IMR-90 (cell line): ENCODE measurements around the gene CD300LB. TPM values are rescaled to one million over a fixed set of nuclear protein-coding genes. Genes with fewer than 3 reads are reported as not detected.
"Not testable (repeated sequence)": the region's sequence is repeated elsewhere in the genome, so short reads cannot be mapped to it uniquely, and the experiment has no call there.

Source experiments
- ATAC-seq: fragments of 200-7000 bp; cut with Tn5 transposase; 2 replicates; pipeline ENCODE4 v1.9.1; 2020; ENCODE audit warnings: low read depth, mild to moderate bottlenecking, moderate library complexity
- BruUV-seq: library from RNA; stranded (reverse); fragments of 400-500 nt; replicated peaks from 2 replicates; lab custom pipeline; 2021; lab: Mats Ljungman, UMichigan
- CTCF ChIA-PET: fragments of 300-600 bp; formaldehyde crosslinking; extraction: SDS; loops from one replicate; lab custom pipeline; 2021; ENCODE audit warnings: antibody characterized with exemption; lab: Yijun Ruan, JAX
- POLR2A ChIA-PET: fragments of 300-600 bp; sonication (Branson Sonifier 250); formaldehyde crosslinking; loops from one replicate; lab custom pipeline; 2022; ENCODE audit warnings: antibody characterized with exemption; ENCODE audit not compliant: unreplicated experiment; lab: Charles Lee
- DNase-seq: peaks from one replicate; pipeline ENCODE4 v3.0.0; 2013
- H2AFZ ChIP-seq: replicated peaks from 2 replicates; pipeline ENCODE3; 2013; ENCODE audit warnings: low read length, mild to moderate bottlenecking; ENCODE audit not compliant: poor library complexity
- H2AK5ac ChIP-seq: 2 replicates; pipeline ENCODE4 v1.6.1; 2013; ENCODE audit warnings: low read depth, low read length, inconsistent platforms
- H2AK9ac ChIP-seq: replicated peaks from 2 replicates; pipeline ENCODE3; 2013; ENCODE audit warnings: mild to moderate bottlenecking, low read depth, low read length, moderate library complexity; ENCODE audit not compliant: poor library complexity
- H2BK120ac ChIP-seq: 2 replicates; pipeline ENCODE4 v1.6.1; 2013; ENCODE audit warnings: low read depth, low read length, inconsistent platforms
- H2BK15ac ChIP-seq: 3 replicates; pipeline ENCODE4 v1.6.1; 2013; ENCODE audit warnings: low read depth, low read length, inconsistent platforms
- H2BK20ac ChIP-seq: 2 replicates; pipeline ENCODE4 v1.6.1; 2013; ENCODE audit warnings: low read depth, mild to moderate bottlenecking, inconsistent platforms, low read length, moderate library complexity
- H2BK5ac ChIP-seq: 2 replicates; pipeline ENCODE4 v1.6.1; 2013; ENCODE audit warnings: mild to moderate bottlenecking, low read depth, low read length, inconsistent platforms; ENCODE audit not compliant: poor library complexity, severe bottlenecking
- H3K14ac ChIP-seq: replicated peaks from 2 replicates; pipeline ENCODE4 v1.6.1; 2013; ENCODE audit warnings: low read depth, low read length, inconsistent platforms
- H3K18ac ChIP-seq: 2 replicates; pipeline ENCODE4 v1.6.1; 2013; ENCODE audit warnings: low read depth, low read length, control low read depth
- H3K23ac ChIP-seq: 2 replicates; pipeline ENCODE4 v1.6.1; 2013; ENCODE audit warnings: low read depth, low read length, inconsistent platforms
- H3K27ac ChIP-seq: 2 replicates; pipeline ENCODE4 v1.5.1; 2013; ENCODE audit warnings: mild to moderate bottlenecking, control low read depth, low read length; ENCODE audit not compliant: insufficient read depth
- H3K27me3 ChIP-seq: 2 replicates; pipeline ENCODE4 v1.6.1; 2013; ENCODE audit warnings: low read length; ENCODE audit not compliant: control insufficient read depth, insufficient read depth
- H3K36me3 ChIP-seq: 2 replicates; pipeline ENCODE4 v1.6.1; 2013; ENCODE audit warnings: low read length, mixed read lengths; ENCODE audit not compliant: control insufficient read depth, insufficient read depth
- H3K4ac ChIP-seq: 2 replicates; pipeline ENCODE4 v1.6.1; 2013; ENCODE audit warnings: low read depth, low read length, inconsistent platforms
- H3K4me1 ChIP-seq: 2 replicates; pipeline ENCODE4 v1.6.1; 2013; ENCODE audit warnings: low read length, mixed read lengths; ENCODE audit not compliant: control insufficient read depth, insufficient read depth
- H3K4me2 ChIP-seq: 2 replicates; pipeline ENCODE4 v1.6.1; 2013; ENCODE audit warnings: low read depth, mild to moderate bottlenecking, control low read depth, low read length, moderate library complexity
- H3K4me3 ChIP-seq: 2 replicates; pipeline ENCODE4 v1.5.1; 2013; ENCODE audit warnings: low read depth, mild to moderate bottlenecking, control low read depth, low read length, moderate library complexity; ENCODE audit not compliant: insufficient read depth
- H3K56ac ChIP-seq: 2 replicates; pipeline ENCODE4 v1.6.1; 2013; ENCODE audit warnings: low read length, inconsistent platforms; ENCODE audit not compliant: insufficient read depth; ENCODE audit errors: extremely low read depth
- H3K79me1 ChIP-seq, 2 experiments: 2 replicates each; pipeline ENCODE4 v1.6.1; 2013; ENCODE audit warnings: low read length in 2 of 2, inconsistent platforms in 1 of 2, low read depth in 1 of 2
- H3K9ac ChIP-seq: 2 replicates; pipeline ENCODE4 v1.6.1; 2013; ENCODE audit warnings: low read depth, low read length, control low read depth
- H3K9me1 ChIP-seq: 2 replicates; pipeline ENCODE4 v1.6.1; 2013; ENCODE audit warnings: low read length, inconsistent platforms; ENCODE audit not compliant: insufficient read depth
- H3K9me3 ChIP-seq: 2 replicates; pipeline ENCODE4 v1.6.1; 2013; ENCODE audit warnings: low read length; ENCODE audit not compliant: control insufficient read depth, insufficient read depth
- H4K20me1 ChIP-seq: 2 replicates; pipeline ENCODE4 v1.6.1; 2013; ENCODE audit warnings: low read length, inconsistent platforms; ENCODE audit not compliant: insufficient read depth
- H4K5ac ChIP-seq: 2 replicates; pipeline ENCODE4 v1.6.1; 2013; ENCODE audit warnings: mild to moderate bottlenecking, low read depth, low read length, control low read depth
- H4K8ac ChIP-seq, 2 experiments: 2 replicates each; pipeline ENCODE4 v1.6.1; 2013; ENCODE audit warnings: low read depth in 2 of 2, low read length in 2 of 2, control low read depth in 1 of 2, inconsistent platforms in 1 of 2
- H4K91ac ChIP-seq: 2 replicates; pipeline ENCODE4 v1.6.1; 2013; ENCODE audit warnings: low read depth, low read length, inconsistent platforms; ENCODE audit not compliant: insufficient read depth
- WGBS, 2 experiments: methylation state at CpG; one replicate each; pipeline versions ENCODE4 v1.1.5 to v1.1.7; 2013; ENCODE audit warnings: missing lambda C conversion rate in 2 of 2; ENCODE audit not compliant: insufficient read length in 1 of 2; ENCODE audit errors: extremely low coverage in 2 of 2; 5-methylcytosine and 5-hydroxymethylcytosine counted together
- dilution Hi-C: fragments of 300-500 bp; cut with HindIII; formaldehyde crosslinking; loops from one replicate; pipeline ENCODE4 v1.14.3; 2018; ENCODE audit warnings: low sequenced_read_pairs; ENCODE audit not compliant: unreplicated experiment
- in situ Hi-C: fragments of 300-500 bp; cut with MboI; formaldehyde crosslinking; loops from 3 replicates; pipeline ENCODE4 v1.14.3; 2019; ENCODE audit warnings: low sequenced_read_pairs, inconsistent platforms, mixed read lengths
- intact Hi-C: fragments of 100-400 bp; cut with micrococcal nuclease; formaldehyde crosslinking; loops from 2 replicates; pipeline ENCODE4 v1.10.0; 2022
- polyA plus RNA-seq, 3 experiments: library from polyadenylated mRNA; depleted of rRNA; stranded (reverse); fragments of >200 nt; gene quantifications; 2 replicates each; pipeline ENCODE4 v1.2.3, GENCODE V29; 2012; ENCODE audit warnings: low replicate concordance in 1 of 3
- total RNA-seq: library from RNA; depleted of rRNA; stranded (reverse); fragments of >200 nt; gene quantifications from 2 replicates; pipeline ENCODE4 v1.2.3, GENCODE V29; 2012

CD300LB gene
- total and polyA plus RNA-seq, 2 of the 4 experiments (the other 2 are of a cell fraction), result not detected

DNA sequence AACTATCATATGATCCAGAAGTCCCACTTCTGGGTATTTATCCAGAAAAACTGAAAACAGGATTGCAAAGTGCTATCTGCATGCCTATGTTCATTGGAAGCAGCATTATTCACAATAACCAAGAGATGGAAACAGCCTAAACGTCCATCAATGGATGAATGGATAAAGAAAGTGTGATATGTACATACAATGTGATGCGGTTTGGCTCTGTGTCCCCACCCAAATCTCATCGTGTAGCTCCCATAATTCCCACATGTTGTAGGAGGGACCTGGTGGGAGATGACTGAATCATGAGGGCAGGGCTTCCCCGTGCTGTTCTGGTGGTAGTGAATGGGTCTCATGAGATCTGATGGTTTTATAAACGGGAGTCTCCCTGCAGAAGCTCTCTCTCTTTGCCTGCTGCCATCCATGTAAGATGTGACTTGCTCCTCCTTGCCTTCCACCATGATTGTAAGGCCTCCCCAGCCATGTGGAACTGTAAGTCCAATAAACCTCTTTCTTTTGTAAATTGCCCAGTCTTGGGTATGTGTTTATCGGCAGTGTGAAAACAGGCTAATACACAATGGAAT lies 12.8 kb downstream of the CD300LB start:
- in situ Hi-C loops, H2BK5ac ChIP-seq, H3K79me1 ChIP-seq, H3K27me3 ChIP-seq, H3K4ac ChIP-seq, H2BK20ac ChIP-seq, H2BK120ac ChIP-seq, H3K9me1 ChIP-seq, H4K91ac ChIP-seq, H3K36me3 ChIP-seq, ATAC-seq, H3K4me3 ChIP-seq, H2BK15ac ChIP-seq, H3K56ac ChIP-seq, BruUV-seq, H3K14ac ChIP-seq, dilution Hi-C loops, CTCF ChIA-PET, intact Hi-C loops, H3K18ac ChIP-seq, H4K8ac ChIP-seq, H4K5ac ChIP-seq, H4K20me1 ChIP-seq, H2AK5ac ChIP-seq, H3K9ac ChIP-seq, H2AFZ ChIP-seq, H3K27ac ChIP-seq, H2AK9ac ChIP-seq, POLR2A ChIA-PET, DNase-seq, H3K4me2 ChIP-seq, H3K4me1 ChIP-seq, H3K23ac ChIP-seq: not testable (repeated sequence)
- H3K9me3 ChIP-seq, result peaks cover 42% of the 10 kb centered on the region
- no CpG with 5 or more reads among the region's 6 CpGs for WGBS, 2 experiments
